ENCODE measurements around the gene HMCN1. TPM values are rescaled to one million over a fixed set of nuclear protein-coding genes. Genes with fewer than 3 reads are reported as not detected.

Gene HMCN1
- total and polyA plus RNA-seq, 4 donors: 1.5 to 6.8 (median 3.5) TPM

DNA sequence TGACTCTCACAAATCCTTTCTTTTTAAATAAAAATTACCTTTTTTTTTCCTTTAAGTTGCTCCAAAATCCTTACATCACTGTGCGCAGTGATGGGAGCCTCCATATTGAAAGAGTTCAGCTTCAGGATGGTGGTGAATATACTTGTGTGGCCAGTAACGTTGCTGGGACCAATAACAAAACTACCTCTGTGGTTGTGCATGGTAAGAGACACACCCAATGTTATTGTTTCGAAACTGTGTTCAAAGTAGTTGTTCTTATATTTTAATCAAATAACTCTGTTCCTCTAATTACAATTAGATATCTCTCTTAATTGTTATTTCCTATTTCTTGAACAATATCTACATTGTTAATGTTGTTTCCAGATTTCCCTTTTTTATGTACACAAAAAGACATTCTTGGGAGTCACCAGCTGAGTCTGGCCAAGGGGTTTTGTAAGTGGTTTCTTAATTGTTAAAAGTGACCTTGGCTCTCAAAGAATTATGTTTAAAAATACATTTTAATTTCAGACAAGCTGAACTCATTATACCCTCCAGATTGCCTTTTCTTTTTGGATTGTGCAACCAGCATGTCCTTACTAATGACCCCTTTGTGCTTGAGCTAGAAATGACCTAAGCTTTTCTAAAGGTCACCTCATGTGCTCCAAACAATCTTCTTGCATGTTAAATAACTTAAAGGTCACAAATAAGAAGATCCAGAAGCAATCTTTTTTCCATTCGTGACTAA, 250.1 kb downstream of the HMCN1 start:
- Histone ChIP-seq H3K4me3 (ENCODE audit: low read depth in 1 of 3, low read length in 3 of 3) (no peak overlapping the region), H3K27me3 (ENCODE audit: control insufficient read depth in 4 of 4, insufficient read depth in 4 of 4, low read length in 3 of 4) (no peaks in the 10 kb centered on the region), H3K4me1 (ENCODE audit: control insufficient read depth in 4 of 4, insufficient read depth in 4 of 4, low read length in 3 of 4) (no peaks in the 10 kb centered on the region), H3K27ac (ENCODE audit: low read depth in 1 of 2, low read length in 2 of 2) (no peak overlapping the region), H3K9ac (ENCODE audit: low read depth in 1 of 2, low read length in 2 of 2) (no peak overlapping the region), H3K9me3 (ENCODE audit: control insufficient read depth in 4 of 4, low read length in 3 of 4) (no peaks in the 10 kb centered on the region), H3K36me3 (ENCODE audit: control insufficient read depth in 4 of 4, insufficient read depth in 3 of 4, low read depth in 1 of 4, low read length in 3 of 4) (no peaks in the 10 kb centered on the region)
- WGBS: 74% methylated on average over 4 of the region's 4 CpGs
- TF ChIP-seq JUND (IDR thresholded peaks at IDR 0.05) (peak in 1 of 2 donors; percentile 16), GABPA (IDR thresholded peaks at IDR 0.05 in 1 of 2, conservative IDR thresholded peaks at IDR 0.05 in 1 of 2) (no peak), NR2F2 (IDR thresholded peaks at IDR 0.05) (peak; percentile 95), RXRA (IDR thresholded peaks at IDR 0.05) (peak; percentile 43 to 59)
- TF ChIP-seq, protein P1, sequence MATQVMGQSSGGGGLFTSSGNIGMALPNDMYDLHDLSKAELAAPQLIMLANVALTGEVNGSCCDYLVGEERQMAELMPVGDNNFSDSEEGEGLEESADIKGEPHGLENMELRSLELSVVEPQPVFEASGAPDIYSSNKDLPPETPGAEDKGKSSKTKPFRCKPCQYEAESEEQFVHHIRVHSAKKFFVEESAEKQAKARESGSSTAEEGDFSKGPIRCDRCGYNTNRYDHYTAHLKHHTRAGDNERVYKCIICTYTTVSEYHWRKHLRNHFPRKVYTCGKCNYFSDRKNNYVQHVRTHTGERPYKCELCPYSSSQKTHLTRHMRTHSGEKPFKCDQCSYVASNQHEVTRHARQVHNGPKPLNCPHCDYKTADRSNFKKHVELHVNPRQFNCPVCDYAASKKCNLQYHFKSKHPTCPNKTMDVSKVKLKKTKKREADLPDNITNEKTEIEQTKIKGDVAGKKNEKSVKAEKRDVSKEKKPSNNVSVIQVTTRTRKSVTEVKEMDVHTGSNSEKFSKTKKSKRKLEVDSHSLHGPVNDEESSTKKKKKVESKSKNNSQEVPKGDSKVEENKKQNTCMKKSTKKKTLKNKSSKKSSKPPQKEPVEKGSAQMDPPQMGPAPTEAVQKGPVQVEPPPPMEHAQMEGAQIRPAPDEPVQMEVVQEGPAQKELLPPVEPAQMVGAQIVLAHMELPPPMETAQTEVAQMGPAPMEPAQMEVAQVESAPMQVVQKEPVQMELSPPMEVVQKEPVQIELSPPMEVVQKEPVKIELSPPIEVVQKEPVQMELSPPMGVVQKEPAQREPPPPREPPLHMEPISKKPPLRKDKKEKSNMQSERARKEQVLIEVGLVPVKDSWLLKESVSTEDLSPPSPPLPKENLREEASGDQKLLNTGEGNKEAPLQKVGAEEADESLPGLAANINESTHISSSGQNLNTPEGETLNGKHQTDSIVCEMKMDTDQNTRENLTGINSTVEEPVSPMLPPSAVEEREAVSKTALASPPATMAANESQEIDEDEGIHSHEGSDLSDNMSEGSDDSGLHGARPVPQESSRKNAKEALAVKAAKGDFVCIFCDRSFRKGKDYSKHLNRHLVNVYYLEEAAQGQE (IDR thresholded peaks at IDR 0.05): no peak
- DNase-seq (ENCODE audit: low spot score): no peak

DNA sequence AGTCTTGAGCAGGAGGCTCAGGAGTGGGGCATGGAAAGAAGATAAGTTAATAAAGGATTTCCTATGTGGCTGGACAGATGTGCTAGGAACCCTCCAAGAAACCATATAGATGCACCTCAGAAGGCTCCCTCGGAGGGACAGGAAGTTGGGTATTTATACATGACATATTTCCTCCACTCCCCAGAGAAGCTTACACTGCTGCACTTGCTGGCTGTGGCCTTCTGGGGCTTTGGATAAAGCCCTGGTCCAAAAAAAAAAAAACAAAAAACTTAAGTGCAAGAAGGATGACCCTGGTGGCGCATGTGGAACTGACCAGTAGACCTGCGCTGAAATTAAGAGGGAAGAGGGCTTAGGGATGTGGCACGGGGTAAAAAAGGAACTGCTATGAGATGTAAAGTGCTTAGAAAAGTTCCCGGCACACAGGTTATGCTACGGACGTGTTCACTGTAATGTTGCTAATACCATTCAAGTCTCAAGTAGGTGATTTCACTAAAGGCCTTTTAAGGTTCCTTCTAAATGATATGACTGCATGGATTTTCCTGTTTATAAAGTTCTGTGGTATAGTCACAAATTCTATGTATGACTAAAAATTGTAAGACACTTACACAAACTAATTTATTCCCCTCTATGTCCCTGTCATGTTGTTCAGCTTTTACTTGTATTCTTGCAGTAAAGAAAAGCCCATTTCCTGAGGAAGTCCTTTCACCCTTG, 253.6 kb downstream of the HMCN1 start:
- no peak overlapping the region for H3K4me3 ChIP-seq (ENCODE audit: low read depth in 1 of 3, low read length in 3 of 3)
- no peak overlapping the region for H3K9ac ChIP-seq (ENCODE audit: low read depth in 1 of 2, low read length in 2 of 2)
- H3K4me1 ChIP-seq (ENCODE audit: control insufficient read depth in 4 of 4, insufficient read depth in 4 of 4, low read length in 3 of 4): no peaks in the 10 kb centered on the region
- no peaks in the 10 kb centered on the region for H3K27me3 ChIP-seq (ENCODE audit: control insufficient read depth in 4 of 4, insufficient read depth in 4 of 4, low read length in 3 of 4)
- no peaks in the 10 kb centered on the region for H3K36me3 ChIP-seq (ENCODE audit: control insufficient read depth in 4 of 4, insufficient read depth in 3 of 4, low read depth in 1 of 4, low read length in 3 of 4)
- no peaks in the 10 kb centered on the region for H3K9me3 ChIP-seq (ENCODE audit: control insufficient read depth in 4 of 4, low read length in 3 of 4)
- no peak overlapping the region for H3K27ac ChIP-seq (ENCODE audit: low read depth in 1 of 2, low read length in 2 of 2)
- WGBS: 83% methylated on average over 7 of the region's 7 CpGs
- DNase-seq (ENCODE audit: low spot score): no peak
- TF ChIP-seq SP1 (IDR thresholded peaks at IDR 0.05) (no peak), EGR1 (IDR thresholded peaks at IDR 0.05; ENCODE audit: low read depth in 2 of 2) (no peak), GABPA (IDR thresholded peaks at IDR 0.05 in 1 of 2, conservative IDR thresholded peaks at IDR 0.05 in 1 of 2) (no peak), NR2F2 (IDR thresholded peaks at IDR 0.05) (no peak)
- TF ChIP-seq, protein P1 (IDR thresholded peaks at IDR 0.05): no peak

GRCh38 chr1:185990565-185990964, 256.4 kb downstream of the HMCN1 start:
- DNase-seq (ENCODE audit: low spot score): no peak
- H3K36me3 ChIP-seq (ENCODE audit: control insufficient read depth in 4 of 4, insufficient read depth in 3 of 4, low read depth in 1 of 4, low read length in 3 of 4): no peaks in the 10 kb centered on the region
- no peaks in the 10 kb centered on the region for H3K4me1 ChIP-seq (ENCODE audit: control insufficient read depth in 4 of 4, insufficient read depth in 4 of 4, low read length in 3 of 4)
- no peak overlapping the region for H3K4me3 ChIP-seq (ENCODE audit: low read depth in 1 of 3, low read length in 3 of 3)
- no peak overlapping the region for H3K9ac ChIP-seq (ENCODE audit: low read depth in 1 of 2, low read length in 2 of 2)
- H3K9me3 ChIP-seq (ENCODE audit: control insufficient read depth in 4 of 4, low read length in 3 of 4): no peaks in the 10 kb centered on the region
- H3K27me3 ChIP-seq (ENCODE audit: control insufficient read depth in 4 of 4, insufficient read depth in 4 of 4, low read length in 3 of 4): no peaks in the 10 kb centered on the region
- no peak overlapping the region for H3K27ac ChIP-seq (ENCODE audit: low read depth in 1 of 2, low read length in 2 of 2)
- no peak for TF ChIP-seq GABPA (IDR thresholded peaks at IDR 0.05 in 1 of 2, conservative IDR thresholded peaks at IDR 0.05 in 1 of 2)
- TF ChIP-seq, protein P1 (IDR thresholded peaks at IDR 0.05): no peak
- TF ChIP-seq EGR1 (IDR thresholded peaks at IDR 0.05; ENCODE audit: low read depth in 2 of 2): no peak
- TF ChIP-seq, protein P2, sequence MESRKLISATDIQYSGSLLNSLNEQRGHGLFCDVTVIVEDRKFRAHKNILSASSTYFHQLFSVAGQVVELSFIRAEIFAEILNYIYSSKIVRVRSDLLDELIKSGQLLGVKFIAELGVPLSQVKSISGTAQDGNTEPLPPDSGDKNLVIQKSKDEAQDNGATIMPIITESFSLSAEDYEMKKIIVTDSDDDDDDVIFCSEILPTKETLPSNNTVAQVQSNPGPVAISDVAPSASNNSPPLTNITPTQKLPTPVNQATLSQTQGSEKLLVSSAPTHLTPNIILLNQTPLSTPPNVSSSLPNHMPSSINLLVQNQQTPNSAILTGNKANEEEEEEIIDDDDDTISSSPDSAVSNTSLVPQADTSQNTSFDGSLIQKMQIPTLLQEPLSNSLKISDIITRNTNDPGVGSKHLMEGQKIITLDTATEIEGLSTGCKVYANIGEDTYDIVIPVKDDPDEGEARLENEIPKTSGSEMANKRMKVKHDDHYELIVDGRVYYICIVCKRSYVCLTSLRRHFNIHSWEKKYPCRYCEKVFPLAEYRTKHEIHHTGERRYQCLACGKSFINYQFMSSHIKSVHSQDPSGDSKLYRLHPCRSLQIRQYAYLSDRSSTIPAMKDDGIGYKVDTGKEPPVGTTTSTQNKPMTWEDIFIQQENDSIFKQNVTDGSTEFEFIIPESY (IDR thresholded peaks at IDR 0.05): no peak
- TF ChIP-seq SP1 (IDR thresholded peaks at IDR 0.05): no peak
- TF ChIP-seq FOXA2 (IDR thresholded peaks at IDR 0.05): no peak
- no peak for TF ChIP-seq FOXA1 (IDR thresholded peaks at IDR 0.05)
- no peak for TF ChIP-seq NR2F2 (IDR thresholded peaks at IDR 0.05)
- TF ChIP-seq HNF4A (conservative IDR thresholded peaks at IDR 0.05): no peak

Data from liver (tissue), 9 donors.